Measurements from ENCODE around the gene TSC22D2. TPM values are rescaled to one million over a fixed set of nuclear protein-coding genes. Genes with fewer than 3 reads are reported as not detected.

Gene TSC22D2
- total RNA-seq, 4 donors from 2014 or later = 19.0 to 35.2 (median 22.2) TPM

GRCh38 chr3:150451329-150452048, 43.4 kb downstream of the TSC22D2 start:
- Histone ChIP-seq H3K27me3 (no peaks in the 10 kb centered on the region), H3K36me3 (no peaks in the 10 kb centered on the region), H3K4me1 (peaks cover 0 to 5% (median 0%) of the 10 kb centered on the region in 4 donors), H3K4me3 (no peak overlapping the region), H3K27ac (no peak overlapping the region), H3K9me3 (no peaks in the 10 kb centered on the region)
- TF ChIP-seq POLR2A (IDR thresholded peaks at IDR 0.05) = no peak
- TF ChIP-seq CTCF (IDR thresholded peaks at IDR 0.05) = no peak
- DNase-seq = no peak

GRCh38 chr3:150453353-150453752, 45.3 kb downstream of the TSC22D2 start:
- no peak for DNase-seq
- Histone ChIP-seq H3K27ac (no peak overlapping the region), H3K27me3 (no peaks in the 10 kb centered on the region), H3K9me3 (no peaks in the 10 kb centered on the region), H3K4me1 (peaks cover 0 to 5% (median 0%) of the 10 kb centered on the region in 4 donors), H3K4me3 (no peak overlapping the region), H3K36me3 (peaks cover 0 to 9% (median 0%) of the 10 kb centered on the region in 3 donors)
- TF ChIP-seq CTCF (IDR thresholded peaks at IDR 0.05) (no peak), POLR2A (IDR thresholded peaks at IDR 0.05) (no peak)

- H3K4me1 ChIP-seq = peaks cover 0 to 5% (median 0%) of the 10 kb centered on the region in 4 donors
- no peak overlapping the region for H3K4me3 ChIP-seq
- no peaks in the 10 kb centered on the region for H3K27me3 ChIP-seq
- no peak overlapping the region for H3K27ac ChIP-seq
- H3K36me3 ChIP-seq = peaks cover 0 to 16% (median 0%) of the 10 kb centered on the region in 3 donors
- no peaks in the 10 kb centered on the region for H3K9me3 ChIP-seq
- DNase-seq = no peak
- TF ChIP-seq CTCF (IDR thresholded peaks at IDR 0.05) = no peak
- TF ChIP-seq POLR2A (IDR thresholded peaks at IDR 0.05) = no peak
Observed at GRCh38 chr3:150454085-150454484, 46.0 kb downstream of the TSC22D2 start.

GRCh38 chr3:150454622-150455021, 46.5 kb downstream of the TSC22D2 start:
- DNase-seq = no peak
- no peaks in the 10 kb centered on the region for H3K27me3 ChIP-seq
- peaks cover 0 to 17% (median 0%) of the 10 kb centered on the region in 3 donors for H3K36me3 ChIP-seq
- H3K4me3 ChIP-seq = no peak overlapping the region
- H3K27ac ChIP-seq = no peak overlapping the region
- no peaks in the 10 kb centered on the region for H3K9me3 ChIP-seq
- H3K4me1 ChIP-seq = peaks cover 0 to 5% (median 0%) of the 10 kb centered on the region in 4 donors
- no peak for TF ChIP-seq POLR2A (IDR thresholded peaks at IDR 0.05)
- no peak for TF ChIP-seq CTCF (IDR thresholded peaks at IDR 0.05)

- Histone ChIP-seq H3K4me3 (no peak overlapping the region), H3K27ac (no peak overlapping the region), H3K36me3 (peaks cover 0 to 17% (median 0%) of the 10 kb centered on the region in 3 donors), H3K27me3 (no peaks in the 10 kb centered on the region), H3K4me1 (peaks cover 0 to 5% (median 0%) of the 10 kb centered on the region in 4 donors), H3K9me3 (no peaks in the 10 kb centered on the region)
- TF ChIP-seq CTCF (IDR thresholded peaks at IDR 0.05) (no peak), POLR2A (IDR thresholded peaks at IDR 0.05) (no peak)
- no peak for DNase-seq
Observed at GRCh38 chr3:150455341-150455740, 47.2 kb downstream of the TSC22D2 start.
